ENCODE measurements around the gene CD46.

DNA sequence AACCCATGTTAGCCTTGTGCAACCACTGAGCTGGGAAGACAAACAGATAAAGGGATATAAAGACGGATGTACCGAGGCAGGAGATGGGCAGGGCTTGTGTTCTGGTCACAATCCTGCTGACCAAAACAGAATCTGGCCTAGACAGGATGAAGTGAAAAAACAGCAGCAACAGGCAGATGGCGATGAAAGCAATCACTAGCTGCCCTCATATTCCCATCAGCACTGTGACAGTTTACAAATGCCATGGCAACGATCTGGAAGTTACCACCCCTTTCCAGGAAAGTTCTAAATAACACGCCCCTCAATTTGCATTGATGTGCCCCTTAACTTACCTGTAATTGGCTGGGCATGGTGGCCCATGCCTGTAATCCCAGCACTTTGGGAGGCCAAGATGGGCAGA is 40.6 kb upstream of the CD46 start:
- TF ChIP-seq, protein P1, sequence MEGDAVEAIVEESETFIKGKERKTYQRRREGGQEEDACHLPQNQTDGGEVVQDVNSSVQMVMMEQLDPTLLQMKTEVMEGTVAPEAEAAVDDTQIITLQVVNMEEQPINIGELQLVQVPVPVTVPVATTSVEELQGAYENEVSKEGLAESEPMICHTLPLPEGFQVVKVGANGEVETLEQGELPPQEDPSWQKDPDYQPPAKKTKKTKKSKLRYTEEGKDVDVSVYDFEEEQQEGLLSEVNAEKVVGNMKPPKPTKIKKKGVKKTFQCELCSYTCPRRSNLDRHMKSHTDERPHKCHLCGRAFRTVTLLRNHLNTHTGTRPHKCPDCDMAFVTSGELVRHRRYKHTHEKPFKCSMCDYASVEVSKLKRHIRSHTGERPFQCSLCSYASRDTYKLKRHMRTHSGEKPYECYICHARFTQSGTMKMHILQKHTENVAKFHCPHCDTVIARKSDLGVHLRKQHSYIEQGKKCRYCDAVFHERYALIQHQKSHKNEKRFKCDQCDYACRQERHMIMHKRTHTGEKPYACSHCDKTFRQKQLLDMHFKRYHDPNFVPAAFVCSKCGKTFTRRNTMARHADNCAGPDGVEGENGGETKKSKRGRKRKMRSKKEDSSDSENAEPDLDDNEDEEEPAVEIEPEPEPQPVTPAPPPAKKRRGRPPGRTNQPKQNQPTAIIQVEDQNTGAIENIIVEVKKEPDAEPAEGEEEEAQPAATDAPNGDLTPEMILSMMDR (conservative IDR thresholded peaks at IDR 0.05): peak; percentile 22
- TF ChIP-seq ZFX (IDR thresholded peaks at IDR 0.05): no peak
